Effector memory CD4-positive, alpha-beta T cell (primary cell): ENCODE data around the gene NAALADL2.

Experiments used
- DNase-seq, 3 donors: peaks; one replicate each; pipeline ENCODE4 v3.0.0-alpha.2; 2020
- H3K27ac ChIP-seq: 2 replicates; pipeline ENCODE4 v1.7.0; 2013; ENCODE audit warnings: mild to moderate bottlenecking, low read length, moderate library complexity; ENCODE audit not compliant: insufficient read depth, poor library complexity, severe bottlenecking
- H3K27me3 ChIP-seq: replicated peaks from 2 replicates; pipeline ENCODE4 v1.7.0; 2013; ENCODE audit warnings: mild to moderate bottlenecking, low read length; ENCODE audit not compliant: insufficient read depth, control insufficient read depth, poor library complexity, severe bottlenecking
- H3K36me3 ChIP-seq: 2 replicates; pipeline ENCODE4 v1.7.0; 2013; ENCODE audit warnings: mild to moderate bottlenecking, low read length, moderate library complexity; ENCODE audit not compliant: control insufficient read depth, insufficient read depth
- H3K4me1 ChIP-seq: 2 replicates; pipeline ENCODE4 v1.7.0; 2013; ENCODE audit warnings: low read length, mild to moderate bottlenecking; ENCODE audit not compliant: control insufficient read depth, insufficient read depth, poor library complexity, severe bottlenecking
- H3K4me3 ChIP-seq: 2 replicates; pipeline ENCODE4 v1.7.0; 2013; ENCODE audit warnings: low read length, low read depth, mild to moderate bottlenecking; ENCODE audit not compliant: insufficient read depth, poor library complexity, severe bottlenecking
- H3K9me3 ChIP-seq: 2 replicates; pipeline ENCODE4 v1.7.0; 2013; ENCODE audit warnings: mild to moderate bottlenecking, low read length, moderate library complexity; ENCODE audit not compliant: control insufficient read depth

Gene NAALADL2

GRCh38 chr3:175272392-175272791 is 413.3 kb downstream of the NAALADL2 start:
- Histone ChIP-seq H3K27me3 (no peaks in the 10 kb centered on the region), H3K4me3 (no peak overlapping the region), H3K4me1 (no peaks in the 10 kb centered on the region), H3K9me3 (no peaks in the 10 kb centered on the region), H3K27ac (no peak overlapping the region), H3K36me3 (no peaks in the 10 kb centered on the region)
- DNase-seq = no peak

- Histone ChIP-seq H3K4me1 (no peaks in the 10 kb centered on the region), H3K27ac (no peak overlapping the region), H3K36me3 (no peaks in the 10 kb centered on the region), H3K9me3 (no peaks in the 10 kb centered on the region), H3K4me3 (no peak overlapping the region), H3K27me3 (no peaks in the 10 kb centered on the region)
- DNase-seq = no peak
Observed at GRCh38 chr3:175273573-175273972, 414.4 kb downstream of the NAALADL2 start.

- no peak for DNase-seq
- no peak overlapping the region for H3K27ac ChIP-seq
- H3K36me3 ChIP-seq = no peaks in the 10 kb centered on the region
- H3K27me3 ChIP-seq = no peaks in the 10 kb centered on the region
- no peaks in the 10 kb centered on the region for H3K4me1 ChIP-seq
- no peaks in the 10 kb centered on the region for H3K9me3 ChIP-seq
- no peak overlapping the region for H3K4me3 ChIP-seq
Observed at GRCh38 chr3:175274056-175274455, 414.9 kb downstream of the NAALADL2 start.

- Histone ChIP-seq H3K27ac (no peak overlapping the region), H3K36me3 (no peaks in the 10 kb centered on the region), H3K4me3 (no peak overlapping the region), H3K27me3 (no peaks in the 10 kb centered on the region), H3K4me1 (no peaks in the 10 kb centered on the region), H3K9me3 (no peaks in the 10 kb centered on the region)
- no peak for DNase-seq
Observed at GRCh38 chr3:175274474-175275218, 415.5 kb downstream of the NAALADL2 start.

- Histone ChIP-seq H3K27me3 (no peaks in the 10 kb centered on the region), H3K4me1 (no peaks in the 10 kb centered on the region), H3K27ac (no peak overlapping the region), H3K4me3 (no peak overlapping the region), H3K36me3 (no peaks in the 10 kb centered on the region), H3K9me3 (no peaks in the 10 kb centered on the region)
- DNase-seq = no peak
Observed at GRCh38 chr3:175278680-175279079, 419.5 kb downstream of the NAALADL2 start.

- Histone ChIP-seq H3K4me1 (no peaks in the 10 kb centered on the region), H3K9me3 (no peaks in the 10 kb centered on the region), H3K27me3 (no peaks in the 10 kb centered on the region), H3K27ac (no peak overlapping the region), H3K4me3 (no peak overlapping the region), H3K36me3 (no peaks in the 10 kb centered on the region)
- DNase-seq = no peak
Observed at GRCh38 chr3:175279457-175279856, 420.3 kb downstream of the NAALADL2 start.

DNA sequence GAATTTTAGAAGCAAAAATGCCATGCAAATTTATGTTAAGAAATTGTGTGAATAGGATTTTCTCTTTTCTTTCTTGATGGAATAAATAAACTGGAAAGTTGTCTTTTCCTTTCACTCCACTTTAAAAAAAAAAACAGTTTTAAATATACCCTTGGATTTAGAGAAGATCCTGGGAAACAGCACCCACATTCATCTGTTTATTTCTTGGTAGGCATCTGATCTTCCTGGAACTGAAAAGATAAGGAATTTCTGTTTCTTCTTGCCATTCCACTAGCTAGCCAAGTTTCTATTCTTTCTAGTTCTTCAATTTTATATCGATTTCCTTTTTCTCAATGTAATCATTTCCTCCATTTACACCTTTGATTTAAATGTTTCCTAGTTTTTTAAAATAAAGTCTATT is 420.8 kb downstream of the NAALADL2 start:
- DNase-seq = no peak
- Histone ChIP-seq H3K4me1 (no peaks in the 10 kb centered on the region), H3K9me3 (no peaks in the 10 kb centered on the region), H3K27me3 (no peaks in the 10 kb centered on the region), H3K36me3 (no peaks in the 10 kb centered on the region), H3K27ac (no peak overlapping the region), H3K4me3 (no peak overlapping the region)

DNA sequence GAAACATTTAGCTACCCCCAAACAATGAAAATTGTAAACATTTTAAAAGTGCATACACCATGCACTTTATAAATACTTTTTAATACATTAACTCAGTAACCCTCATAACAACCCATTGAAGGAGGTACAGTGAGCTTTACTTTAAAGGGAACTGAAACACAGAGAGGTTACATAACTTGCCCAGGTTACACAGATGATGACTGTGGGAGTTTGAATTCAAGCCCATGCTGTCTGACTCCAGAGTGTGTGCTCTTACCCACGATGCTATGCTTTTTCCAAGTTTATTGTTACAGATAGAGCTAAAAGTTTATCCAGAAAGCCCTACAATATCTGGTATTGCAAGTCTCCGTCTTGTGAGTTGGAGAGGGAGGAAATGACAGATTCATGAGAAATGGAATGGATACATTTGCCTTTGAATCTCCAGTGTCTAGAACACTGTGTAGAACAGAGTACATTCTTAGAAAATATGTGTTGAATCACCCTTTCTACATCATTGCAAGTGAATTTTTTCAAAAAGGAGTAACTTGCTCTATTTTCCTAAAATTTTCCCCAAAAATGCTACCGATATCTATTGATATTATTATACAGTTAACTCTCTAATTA is 428.3 kb downstream of the NAALADL2 start:
- no peak for DNase-seq
- H3K36me3 ChIP-seq = no peaks in the 10 kb centered on the region
- no peaks in the 10 kb centered on the region for H3K9me3 ChIP-seq
- no peak overlapping the region for H3K27ac ChIP-seq
- H3K4me3 ChIP-seq = no peak overlapping the region
- H3K4me1 ChIP-seq = no peaks in the 10 kb centered on the region
- H3K27me3 ChIP-seq = no peaks in the 10 kb centered on the region

DNA sequence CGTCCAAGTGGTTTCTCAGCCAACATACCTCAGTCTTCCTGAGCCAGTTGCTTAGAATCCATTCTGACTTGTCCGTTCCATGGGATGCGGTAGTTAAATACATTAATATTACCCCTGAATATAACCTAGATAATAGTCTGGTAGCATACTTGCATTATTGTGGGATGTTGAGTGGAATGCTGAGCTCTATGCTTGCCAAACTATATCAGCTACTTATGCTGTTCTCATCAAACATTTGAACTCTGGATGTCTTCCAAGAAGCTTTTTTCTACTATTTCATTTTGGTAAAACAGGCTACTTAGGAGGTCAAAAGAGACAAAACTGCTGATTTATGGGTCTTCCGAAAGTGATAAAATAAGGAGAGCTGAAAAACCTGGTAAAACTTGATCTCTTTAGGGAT is 429.5 kb downstream of the NAALADL2 start:
- no peak overlapping the region for H3K27ac ChIP-seq
- H3K4me1 ChIP-seq = no peaks in the 10 kb centered on the region
- no peaks in the 10 kb centered on the region for H3K27me3 ChIP-seq
- no peaks in the 10 kb centered on the region for H3K9me3 ChIP-seq
- H3K36me3 ChIP-seq = no peaks in the 10 kb centered on the region
- no peak overlapping the region for H3K4me3 ChIP-seq
- no peak for DNase-seq

GRCh38 chr3:175294793-175295192 is 435.7 kb downstream of the NAALADL2 start:
- no peaks in the 10 kb centered on the region for H3K4me1 ChIP-seq
- H3K27ac ChIP-seq = no peak overlapping the region
- no peaks in the 10 kb centered on the region for H3K36me3 ChIP-seq
- H3K4me3 ChIP-seq = no peak overlapping the region
- H3K27me3 ChIP-seq = no peaks in the 10 kb centered on the region
- DNase-seq = no peak
- no peaks in the 10 kb centered on the region for H3K9me3 ChIP-seq
